ENCODE measurements around the gene TANK.
"Not testable (repeated sequence)": the region's sequence is repeated elsewhere in the genome, so short reads cannot be mapped to it uniquely, and the experiment has no call there.

- not testable (repeated sequence) for TF ChIP-seq CTCF, POLR2A (IDR thresholded peaks at IDR 0.05)
These were observed 120.7 kb downstream of the TANK start for GRCh38 chr2:161280906-161281323.

All from esophagus squamous epithelium (tissue), 4 donors.